Neuronal stem cell (in vitro differentiated cells): ENCODE measurements around the gene MFF.

ENCODE experiments used
- DNase-seq: peaks from one replicate; pipeline ENCODE4 v3.0.0-alpha.2; 2013; ENCODE audit warnings: low spot score
- H2AFZ ChIP-seq: one replicate; pipeline ENCODE4 v1.6.1; 2013; ENCODE audit warnings: mild to moderate bottlenecking, low read length, inconsistent platforms
- H2AK5ac ChIP-seq: 2 replicates; pipeline ENCODE4 v1.6.1; 2013; ENCODE audit warnings: low read depth, mild to moderate bottlenecking, inconsistent platforms, low read length, moderate library complexity, mixed read lengths
- H2BK120ac ChIP-seq: 2 replicates; pipeline ENCODE4 v1.6.1; 2013; ENCODE audit warnings: low read depth, mild to moderate bottlenecking, inconsistent platforms, low read length, moderate library complexity, mixed read lengths
- H2BK12ac ChIP-seq: one replicate; pipeline ENCODE4 v1.6.1; 2013; ENCODE audit warnings: low read length, inconsistent platforms
- H2BK15ac ChIP-seq: 2 replicates; pipeline ENCODE4 v1.6.1; 2013; ENCODE audit warnings: mild to moderate bottlenecking, low read length, inconsistent platforms, mixed read lengths
- H2BK5ac ChIP-seq: one replicate; pipeline ENCODE4 v1.6.1; 2013; ENCODE audit warnings: inconsistent platforms, mild to moderate bottlenecking, low read length, moderate library complexity
- H3K14ac ChIP-seq: one replicate; pipeline ENCODE4 v1.6.1; 2013; ENCODE audit warnings: low read length, inconsistent platforms
- H3K18ac ChIP-seq: 2 replicates; pipeline ENCODE4 v1.6.1; 2013; ENCODE audit warnings: low read length, inconsistent platforms
- H3K23ac ChIP-seq: 2 replicates; pipeline ENCODE4 v1.6.1; 2013; ENCODE audit warnings: low read depth, mild to moderate bottlenecking, mixed read lengths, low read length, inconsistent platforms; ENCODE audit not compliant: poor library complexity
- H3K27ac ChIP-seq: replicated peaks from 3 replicates; pipeline ENCODE4 v1.5.1; 2013; ENCODE audit warnings: low read length, inconsistent platforms
- H3K27me3 ChIP-seq, 3 experiments: 2 replicates each; pipeline ENCODE4 v1.6.1; 2013; ENCODE audit warnings: low read length in 3 of 3, mild to moderate bottlenecking in 2 of 3, inconsistent platforms in 1 of 3, low read depth in 1 of 3, mixed read lengths in 1 of 3, moderate library complexity in 1 of 3; ENCODE audit not compliant: control insufficient read depth in 3 of 3, insufficient read depth in 3 of 3
- H3K36me3 ChIP-seq, 2 donors: replicated peaks in 1 of 2; 2 replicates each; pipeline ENCODE4 v1.6.1; 2013; ENCODE audit warnings: low read length in 2 of 2; ENCODE audit not compliant: control insufficient read depth in 2 of 2, insufficient read depth in 2 of 2
- H3K4ac ChIP-seq: 2 replicates; pipeline ENCODE4 v1.6.1; 2013; ENCODE audit warnings: inconsistent platforms, mild to moderate bottlenecking, low read length, moderate library complexity
- H3K4me1 ChIP-seq, 2 donors: 1 replicate in 1 of 2; 2 replicates in 1 of 2; pipeline ENCODE4 v1.6.1; 2013; ENCODE audit warnings: low read length in 2 of 2, low read depth in 1 of 2; ENCODE audit not compliant: control insufficient read depth in 2 of 2, insufficient read depth in 1 of 2
- H3K4me2 ChIP-seq: one replicate; pipeline ENCODE4 v1.6.1; 2013; ENCODE audit warnings: mild to moderate bottlenecking, low read length, inconsistent platforms; ENCODE audit not compliant: insufficient read depth, poor library complexity, severe bottlenecking
- H3K4me3 ChIP-seq, 2 donors: 2 replicates each; pipeline ENCODE4 v1.5.1; 2013; ENCODE audit warnings: low read length in 2 of 2, mild to moderate bottlenecking in 2 of 2, inconsistent platforms in 1 of 2, moderate library complexity in 1 of 2
- H3K79me1 ChIP-seq: one replicate; pipeline ENCODE4 v1.6.1; 2013; ENCODE audit warnings: low read depth, mild to moderate bottlenecking, inconsistent platforms, low read length, moderate library complexity
- H3K9ac ChIP-seq: one replicate; pipeline ENCODE4 v1.6.1; 2013; ENCODE audit warnings: mild to moderate bottlenecking, low read depth, low read length, inconsistent platforms; ENCODE audit not compliant: poor library complexity
- H3K9me3 ChIP-seq, 2 donors: replicated peaks in 1 of 2; 2 replicates each; pipeline versions ENCODE3 to v1.6.1; 2013; ENCODE audit warnings: low read length in 2 of 2, mild to moderate bottlenecking in 2 of 2, inconsistent platforms in 1 of 2, low read depth in 1 of 2, mixed read lengths in 1 of 2, moderate library complexity in 1 of 2; ENCODE audit not compliant: control insufficient read depth in 2 of 2, insufficient read depth in 1 of 2
- H4K8ac ChIP-seq: one replicate; pipeline ENCODE4 v1.6.1; 2013; ENCODE audit warnings: low read depth, mild to moderate bottlenecking, inconsistent platforms, low read length, moderate library complexity
- H4K91ac ChIP-seq: one replicate; pipeline ENCODE4 v1.6.1; 2013; ENCODE audit warnings: low read length, low read depth, mild to moderate bottlenecking, inconsistent platforms; ENCODE audit not compliant: poor library complexity
- WGBS, 2 donors: extraction: QIAGEN DNeasy Blood & Tissue Kit; methylation state at CpG; one replicate each; pipeline ENCODE4 v1.1.7; 2013; ENCODE audit warnings: missing lambda C conversion rate in 2 of 2, mixed read lengths in 1 of 2; ENCODE audit not compliant: insufficient read length in 2 of 2, insufficient replicate concordance in 1 of 2; ENCODE audit errors: extremely low coverage in 2 of 2; 5-methylcytosine and 5-hydroxymethylcytosine counted together

MFF gene

DNA sequence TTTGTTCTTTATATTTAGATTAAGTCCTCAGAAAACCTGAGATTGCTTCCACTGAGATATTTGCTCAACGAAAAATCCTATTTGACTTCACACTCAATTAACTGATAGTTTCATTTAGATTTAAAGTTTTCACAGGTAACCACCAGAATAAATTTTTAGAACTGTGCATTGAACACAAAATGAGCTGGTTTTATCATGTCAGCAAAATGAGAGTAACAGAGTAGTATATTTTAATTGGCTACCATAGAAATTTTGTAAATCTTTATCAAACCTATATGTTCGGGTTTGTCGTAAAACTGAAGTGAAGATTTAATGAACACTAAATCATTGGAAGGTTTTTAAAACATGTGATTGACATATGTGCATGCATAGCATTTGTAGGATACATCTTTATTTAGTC is 32.7 kb upstream of the MFF start:
- H2BK5ac ChIP-seq: no peak overlapping the region
- DNase-seq: no peak
- H3K4ac ChIP-seq: no peak overlapping the region
- H2AFZ ChIP-seq: no peak overlapping the region
- no peaks in the 10 kb centered on the region for H3K36me3 ChIP-seq
- H3K4me3 ChIP-seq: no peak overlapping the region
- no peak overlapping the region for H4K8ac ChIP-seq
- H3K14ac ChIP-seq: no peak overlapping the region
- H3K4me1 ChIP-seq: no peaks in the 10 kb centered on the region
- H3K27ac ChIP-seq: no peak overlapping the region
- H3K79me1 ChIP-seq: no peaks in the 10 kb centered on the region
- H2AK5ac ChIP-seq: no peak overlapping the region
- H2BK15ac ChIP-seq: no peak overlapping the region
- H3K9me3 ChIP-seq: no peaks in the 10 kb centered on the region
- H2BK120ac ChIP-seq: no peak overlapping the region
- no peak overlapping the region for H3K4me2 ChIP-seq
- no peak overlapping the region for H3K18ac ChIP-seq
- H3K9ac ChIP-seq: no peak overlapping the region
- no peak overlapping the region for H3K23ac ChIP-seq
- WGBS, 2 donors: no CpG with 5 or more reads among the region's 3 CpGs
- H2BK12ac ChIP-seq: no peak overlapping the region
- H4K91ac ChIP-seq: no peak overlapping the region
- H3K27me3 ChIP-seq: no peaks in the 10 kb centered on the region

DNA sequence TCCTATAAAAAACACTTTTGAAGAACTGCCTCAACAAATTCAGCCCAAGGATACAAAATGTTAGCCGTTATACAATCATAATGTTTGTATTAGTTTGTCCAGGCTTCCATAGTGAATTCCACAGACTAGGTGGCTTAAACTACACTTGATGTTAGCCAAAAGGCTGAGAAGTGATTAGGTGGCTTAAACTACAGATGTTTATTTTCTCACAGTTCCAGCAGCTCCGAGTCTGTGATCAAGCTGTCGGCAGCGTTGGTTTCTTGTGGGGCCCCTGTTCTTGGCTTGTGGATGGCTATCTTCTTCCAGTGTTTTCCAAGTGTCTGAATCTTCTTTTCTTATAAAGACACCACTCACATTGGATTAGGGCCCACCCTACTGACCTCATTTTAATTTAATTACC is 31.5 kb upstream of the MFF start:
- H3K27ac ChIP-seq: no peak overlapping the region
- H2BK12ac ChIP-seq: no peak overlapping the region
- H2BK120ac ChIP-seq: no peak overlapping the region
- no peaks in the 10 kb centered on the region for H3K36me3 ChIP-seq
- no peak overlapping the region for H3K4me2 ChIP-seq
- no peak for DNase-seq
- no CpG with 5 or more reads among the region's 4 CpGs for WGBS, 2 donors
- H3K9ac ChIP-seq: no peak overlapping the region
- H3K23ac ChIP-seq: no peak overlapping the region
- no peaks in the 10 kb centered on the region for H3K79me1 ChIP-seq
- no peaks in the 10 kb centered on the region for H3K27me3 ChIP-seq
- H2AK5ac ChIP-seq: no peak overlapping the region
- H3K4me3 ChIP-seq: no peak overlapping the region
- no peak overlapping the region for H3K14ac ChIP-seq
- H4K8ac ChIP-seq: no peak overlapping the region
- H2BK15ac ChIP-seq: no peak overlapping the region
- H3K4ac ChIP-seq: no peak overlapping the region
- no peak overlapping the region for H4K91ac ChIP-seq
- H2BK5ac ChIP-seq: no peak overlapping the region
- H3K4me1 ChIP-seq: no peaks in the 10 kb centered on the region
- no peaks in the 10 kb centered on the region for H3K9me3 ChIP-seq
- no peak overlapping the region for H2AFZ ChIP-seq
- H3K18ac ChIP-seq: no peak overlapping the region

DNA sequence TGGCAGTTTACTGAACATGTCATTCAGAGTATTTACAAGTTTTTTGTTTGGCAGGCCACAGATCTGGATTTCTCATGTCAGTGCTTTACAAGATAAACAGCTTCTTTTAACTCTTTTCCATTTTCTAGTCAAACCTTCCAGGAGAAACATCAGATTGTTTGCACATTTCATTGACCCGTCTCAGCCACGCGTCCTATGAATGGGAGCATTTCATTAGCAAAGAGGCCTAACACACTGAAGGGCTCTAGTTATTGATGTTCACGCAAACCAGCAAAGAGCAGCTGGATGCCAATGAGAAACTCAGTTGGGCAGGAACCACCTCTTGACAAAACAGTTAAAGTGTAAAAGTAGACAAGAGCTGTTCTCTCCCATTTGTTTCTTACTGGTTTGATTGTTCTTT is 29.2 kb upstream of the MFF start:
- no peak overlapping the region for H3K27ac ChIP-seq

DNA sequence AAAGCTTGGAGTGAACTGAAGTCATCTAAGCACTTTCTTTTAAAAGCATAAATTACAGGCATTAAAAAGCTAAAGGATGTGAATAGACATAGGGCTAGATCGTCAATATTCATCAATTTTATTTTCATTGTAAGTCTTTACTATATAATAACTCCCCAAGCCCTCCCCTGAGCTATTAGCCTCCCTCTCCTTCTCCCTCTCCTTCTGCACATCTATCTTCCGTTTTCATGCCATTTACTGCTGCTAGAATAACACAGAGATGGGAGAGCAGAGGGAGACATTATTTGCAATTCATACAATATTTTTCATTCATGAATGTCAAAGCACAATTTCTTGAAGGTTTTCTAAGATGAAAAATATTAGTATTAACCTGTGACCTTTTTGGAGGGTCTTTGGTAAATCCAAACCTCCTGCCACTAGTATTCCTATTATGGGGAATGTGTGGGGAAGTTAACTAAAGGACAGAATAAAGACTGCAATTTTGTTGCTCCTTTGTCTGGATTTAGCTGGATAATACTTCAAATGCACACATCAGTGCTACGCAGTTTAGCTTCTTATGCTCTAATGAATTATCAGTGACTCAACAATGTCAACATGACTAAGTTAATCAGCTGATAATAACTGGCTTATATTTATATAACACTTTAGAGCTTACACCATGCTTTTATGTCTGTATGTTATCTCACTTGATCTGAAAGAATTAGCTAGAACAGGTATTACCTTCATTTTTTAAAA is 28.2 kb upstream of the MFF start:
- Histone ChIP-seq H2BK5ac (no peak overlapping the region), H3K27ac (no peak overlapping the region)

More for the DNA sequence above, 29.2 kb upstream of the MFF start:
- no peak overlapping the region for H4K8ac ChIP-seq
- no peak overlapping the region for H2AK5ac ChIP-seq
- H3K9me3 ChIP-seq: no peaks in the 10 kb centered on the region
- H3K4me1 ChIP-seq: peaks cover 0 to 1% of the 10 kb centered on the region in 2 donors
- no peak overlapping the region for H4K91ac ChIP-seq
- no peak overlapping the region for H2BK12ac ChIP-seq
- H3K23ac ChIP-seq: no peak overlapping the region
- H3K9ac ChIP-seq: no peak overlapping the region
- no peak overlapping the region for H3K4ac ChIP-seq
- H3K4me3 ChIP-seq: no peak overlapping the region
- no peak overlapping the region for H3K14ac ChIP-seq
- no peak overlapping the region for H2BK15ac ChIP-seq
- H3K4me2 ChIP-seq: no peak overlapping the region
- no peak overlapping the region for H2AFZ ChIP-seq
- no peak overlapping the region for H2BK5ac ChIP-seq
- WGBS, 2 donors: no CpG with 5 or more reads among the region's 4 CpGs
- DNase-seq: no peak
- no peak overlapping the region for H2BK120ac ChIP-seq
- H3K27me3 ChIP-seq: no peaks in the 10 kb centered on the region
- no peaks in the 10 kb centered on the region for H3K36me3 ChIP-seq
- no peaks in the 10 kb centered on the region for H3K79me1 ChIP-seq
- no peak overlapping the region for H3K18ac ChIP-seq

More for the DNA sequence above, 28.2 kb upstream of the MFF start:
- H4K91ac ChIP-seq: no peak overlapping the region
- H3K14ac ChIP-seq: no peak overlapping the region
- H3K9ac ChIP-seq: no peak overlapping the region
- H2BK120ac ChIP-seq: no peak overlapping the region
- no peak overlapping the region for H2AK5ac ChIP-seq
- no CpG with 5 or more reads among the region's 3 CpGs for WGBS, 2 donors
- H2BK15ac ChIP-seq: no peak overlapping the region
- H2AFZ ChIP-seq: no peak overlapping the region
- H3K4me1 ChIP-seq: peaks cover 0 to 1% of the 10 kb centered on the region in 2 donors
- no peaks in the 10 kb centered on the region for H3K9me3 ChIP-seq
- H3K4ac ChIP-seq: no peak overlapping the region
- no peak overlapping the region for H4K8ac ChIP-seq
- no peak overlapping the region for H3K23ac ChIP-seq
- H3K36me3 ChIP-seq: no peaks in the 10 kb centered on the region
- no peaks in the 10 kb centered on the region for H3K79me1 ChIP-seq
- H3K4me2 ChIP-seq: no peak overlapping the region
- H3K27me3 ChIP-seq: no peaks in the 10 kb centered on the region
- no peak overlapping the region for H3K4me3 ChIP-seq
- DNase-seq: no peak
- H2BK12ac ChIP-seq: no peak overlapping the region
- no peak overlapping the region for H3K18ac ChIP-seq
